Testis (tissue), 2 donors: ENCODE measurements around the gene POC1B.

ENCODE experiments used
- POLR2A ChIP-seq: fragments of 450-650 bp; IDR thresholded peaks from one replicate; pipeline ENCODE4 v1.6.1; 2017; ENCODE audit warnings: antibody characterized with exemption, mild to moderate bottlenecking, moderate library complexity
- TF ChIP-seq, protein P1 (sequence below), 3 experiments: fragments of 450-650 bp in 2 of 3; fragments of 200-600 bp in 1 of 3; sonication (generic) in 1 of 3; IDR thresholded peaks; one replicate each; pipeline ENCODE4 v1.5.1; 2016 to 2019; ENCODE audit warnings: antibody characterized with exemption in 3 of 3, mild to moderate bottlenecking in 2 of 3, moderate library complexity in 1 of 3

DNA sequence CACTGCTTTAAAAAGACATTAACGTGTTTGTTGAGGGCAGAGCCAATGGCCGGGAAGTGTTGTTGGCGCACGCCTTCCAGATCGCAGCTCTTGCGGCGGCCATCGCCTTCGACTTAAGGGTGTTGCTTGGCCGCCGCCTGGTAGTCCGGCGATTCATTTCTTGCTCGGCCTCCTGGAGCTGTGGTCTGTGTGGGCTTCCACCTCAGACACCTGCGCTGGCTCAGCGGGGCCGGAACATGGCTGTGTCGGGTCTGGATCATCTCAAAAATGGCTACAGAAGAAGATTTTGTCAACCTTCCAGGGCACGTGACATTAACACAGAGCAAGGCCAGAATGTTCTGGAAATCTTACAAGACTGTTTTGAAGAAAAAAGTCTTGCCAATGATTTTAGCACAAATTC lies 26.0 kb downstream of the POC1B start:
- TF ChIP-seq, protein P1, sequence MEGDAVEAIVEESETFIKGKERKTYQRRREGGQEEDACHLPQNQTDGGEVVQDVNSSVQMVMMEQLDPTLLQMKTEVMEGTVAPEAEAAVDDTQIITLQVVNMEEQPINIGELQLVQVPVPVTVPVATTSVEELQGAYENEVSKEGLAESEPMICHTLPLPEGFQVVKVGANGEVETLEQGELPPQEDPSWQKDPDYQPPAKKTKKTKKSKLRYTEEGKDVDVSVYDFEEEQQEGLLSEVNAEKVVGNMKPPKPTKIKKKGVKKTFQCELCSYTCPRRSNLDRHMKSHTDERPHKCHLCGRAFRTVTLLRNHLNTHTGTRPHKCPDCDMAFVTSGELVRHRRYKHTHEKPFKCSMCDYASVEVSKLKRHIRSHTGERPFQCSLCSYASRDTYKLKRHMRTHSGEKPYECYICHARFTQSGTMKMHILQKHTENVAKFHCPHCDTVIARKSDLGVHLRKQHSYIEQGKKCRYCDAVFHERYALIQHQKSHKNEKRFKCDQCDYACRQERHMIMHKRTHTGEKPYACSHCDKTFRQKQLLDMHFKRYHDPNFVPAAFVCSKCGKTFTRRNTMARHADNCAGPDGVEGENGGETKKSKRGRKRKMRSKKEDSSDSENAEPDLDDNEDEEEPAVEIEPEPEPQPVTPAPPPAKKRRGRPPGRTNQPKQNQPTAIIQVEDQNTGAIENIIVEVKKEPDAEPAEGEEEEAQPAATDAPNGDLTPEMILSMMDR (IDR thresholded peaks at IDR 0.05), result no peak
- no peak for TF ChIP-seq POLR2A
